Hematopoietic multipotent progenitor cell treated with erythropoietin and hydrocortisone succinate and interleukin-3 and kit ligand, for 8 days (in vitro differentiated cells): Measurements from ENCODE around the gene CHRNB4.
"Not testable (repeated sequence)": the region's sequence is repeated elsewhere in the genome, so short reads cannot be mapped to it uniquely, and the experiment has no call there.

ENCODE experiments used
- DNase-seq: peaks from one replicate; pipeline ENCODE4 v3.0.0-alpha.2; 2015

CHRNB4 gene

GRCh38 chr15:78641102-78641748, at the start of gene CHRNB4:
Gene CHRNB4 (minus strand): TSS chr15:78641210. CDS start chr15:78641133, 77 bp downstream.
- DNase-seq: no peak

- DNase-seq: no peak
Observed at GRCh38 chr15:78689626-78690025, 48.6 kb upstream of the CHRNB4 start.

GRCh38 chr15:78685925-78686324, 44.9 kb upstream of the CHRNB4 start:
- no peak for DNase-seq

- no peak for DNase-seq
Observed at GRCh38 chr15:78685159-78685921, 44.3 kb upstream of the CHRNB4 start.

GRCh38 chr15:78684657-78685056, 43.6 kb upstream of the CHRNB4 start:
- DNase-seq: no peak

- DNase-seq: not testable (repeated sequence)
Observed at GRCh38 chr15:78683599-78683998, 42.6 kb upstream of the CHRNB4 start.

GRCh38 chr15:78682693-78683410, 41.8 kb upstream of the CHRNB4 start:
- DNase-seq: no peak

GRCh38 chr15:78682004-78682651, 41.1 kb upstream of the CHRNB4 start:
- no peak for DNase-seq

GRCh38 chr15:78681281-78682003, 40.4 kb upstream of the CHRNB4 start:
- no peak for DNase-seq

- DNase-seq: no peak
Observed at GRCh38 chr15:78680431-78681075, 39.5 kb upstream of the CHRNB4 start.

GRCh38 chr15:78679089-78679511, 38.1 kb upstream of the CHRNB4 start:
- DNase-seq: no peak

- DNase-seq: no peak
Observed at GRCh38 chr15:78676424-78677110, 35.6 kb upstream of the CHRNB4 start.

GRCh38 chr15:78675617-78676360, 34.8 kb upstream of the CHRNB4 start:
- DNase-seq: no peak

GRCh38 chr15:78675206-78675605, 34.2 kb upstream of the CHRNB4 start:
- no peak for DNase-seq

- no peak for DNase-seq
Observed at GRCh38 chr15:78673917-78674444, 33.0 kb upstream of the CHRNB4 start.

GRCh38 chr15:78673476-78673875, 32.5 kb upstream of the CHRNB4 start:
- DNase-seq: no peak

GRCh38 chr15:78672285-78673014, 31.4 kb upstream of the CHRNB4 start:
- DNase-seq: no peak

- DNase-seq: peak; percentile 32
Observed at GRCh38 chr15:78671626-78672211, 30.7 kb upstream of the CHRNB4 start.

GRCh38 chr15:78668987-78669386, 28.0 kb upstream of the CHRNB4 start:
- no peak for DNase-seq
